ENCODE data around the gene SLC44A1.

Gene SLC44A1

DNA sequence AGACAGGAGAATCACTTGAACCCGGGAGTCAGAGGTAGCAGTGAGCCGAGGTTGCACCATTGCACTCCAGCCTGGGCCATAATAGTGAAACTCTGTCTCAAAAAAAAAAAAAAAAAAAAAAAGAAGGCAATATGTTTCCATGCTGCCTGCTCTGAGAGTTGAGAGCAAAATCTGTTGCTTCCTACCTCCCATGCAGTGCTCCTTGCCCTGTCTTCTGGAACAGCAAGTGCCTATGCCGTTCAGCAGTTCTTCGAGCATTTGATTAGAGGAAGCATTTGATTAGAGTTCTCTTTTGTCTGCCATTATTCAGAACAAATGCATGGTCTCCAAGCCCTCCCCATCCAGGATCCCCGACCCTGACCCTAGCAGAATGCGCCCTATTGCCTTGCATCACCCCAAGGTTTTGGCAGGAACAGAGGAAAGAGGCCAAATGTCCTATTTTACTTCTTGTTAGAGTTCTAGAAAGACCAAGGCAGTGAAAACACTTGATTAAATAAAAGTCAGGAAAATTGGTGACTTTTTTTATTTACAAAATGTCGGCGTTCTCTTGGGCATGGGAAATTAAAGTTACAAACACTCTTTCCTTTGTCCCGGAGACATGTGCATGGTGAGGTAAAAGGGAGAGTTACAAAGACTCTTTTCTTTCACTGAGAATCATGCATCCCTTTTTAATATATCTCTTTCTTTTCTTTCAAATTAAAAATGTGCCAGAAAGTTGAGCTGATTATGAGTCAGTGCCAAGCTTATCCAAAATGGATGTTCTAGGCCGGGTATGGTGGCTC is 175.6 kb downstream of the SLC44A1 start:
- in situ Hi-C loops (cut with MboI; ENCODE audit: low sequenced_read_pairs): loop anchor here (10.0 to 25.0 kb wide), 2 partner anchors 255 to 633 kb away; no protein-coding TSS in a partner anchor

DNA sequence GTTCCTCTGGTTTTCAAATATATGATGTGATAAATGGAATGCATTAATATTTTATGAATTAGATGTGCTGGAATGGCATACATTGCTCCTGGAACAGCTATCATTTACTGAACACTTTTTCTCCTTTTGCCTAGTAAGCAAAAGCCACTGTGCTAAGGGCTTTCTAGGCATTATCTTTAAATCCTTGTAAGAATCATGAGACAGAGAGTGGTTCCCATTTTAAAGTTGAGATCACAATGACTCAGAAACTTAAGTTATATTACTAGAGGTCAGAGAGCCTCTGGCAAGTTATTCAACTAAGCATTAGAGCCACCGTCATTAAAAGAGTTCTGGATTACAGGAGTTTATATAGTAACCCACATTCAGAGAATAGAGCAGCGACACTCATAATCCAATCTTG is 176.7 kb downstream of the SLC44A1 start:
- in situ Hi-C loops (cut with MboI; ENCODE audit: low sequenced_read_pairs): loop anchor here (25.0 kb wide), 1 partner anchor 634 kb away; no protein-coding TSS in a partner anchor

DNA sequence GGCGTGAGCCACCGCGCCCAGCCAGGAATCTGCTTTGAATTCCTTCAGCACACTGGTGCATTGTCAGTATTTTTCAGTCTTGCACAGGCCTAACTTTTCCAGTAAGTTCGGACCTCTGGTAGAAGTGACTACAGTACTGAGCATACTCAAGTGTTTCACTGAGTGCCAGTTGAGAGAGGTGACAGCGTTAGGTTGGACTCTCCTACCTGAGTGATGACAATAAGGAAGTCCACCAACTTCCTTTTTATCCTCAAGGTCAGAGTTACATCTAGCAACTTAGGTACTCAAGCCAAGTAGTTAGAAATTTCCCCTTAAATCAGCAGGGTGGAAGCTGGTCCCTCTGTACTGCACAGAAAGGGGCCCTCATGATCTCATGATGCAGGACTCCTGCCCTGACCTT is 177.4 kb downstream of the SLC44A1 start:
- in situ Hi-C loops (cut with MboI; ENCODE audit: low sequenced_read_pairs): loop anchor here (25.0 kb wide), 1 partner anchor 635 kb away; no protein-coding TSS in a partner anchor

DNA sequence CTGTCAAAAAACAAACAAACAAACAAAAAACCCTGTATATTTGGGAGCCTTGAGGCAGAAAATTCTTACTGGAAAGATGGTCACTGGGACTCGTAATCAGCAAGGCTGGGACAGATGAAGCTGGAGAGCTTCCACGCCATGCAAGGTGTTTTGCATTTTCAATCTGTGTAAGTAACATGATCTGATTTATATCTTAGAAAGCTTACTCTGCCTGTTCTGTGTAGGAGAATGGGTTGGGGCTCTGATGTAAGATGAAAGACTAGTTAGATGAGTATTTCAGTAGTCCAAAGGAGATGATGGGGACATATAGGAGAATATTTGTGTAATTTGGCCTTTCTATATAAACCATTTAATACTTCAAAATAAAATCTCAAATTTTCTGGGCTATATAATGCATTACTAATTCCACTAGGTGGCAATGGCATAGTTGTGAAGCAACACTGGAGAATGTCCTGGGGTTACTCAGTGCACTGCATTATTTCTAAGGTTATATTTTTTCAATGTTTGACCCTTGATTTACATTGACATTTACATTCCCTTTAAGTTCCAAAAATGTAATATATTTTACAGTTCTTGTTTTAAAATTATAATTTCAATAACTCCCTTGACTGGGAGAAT is 181.5 kb downstream of the SLC44A1 start:
- in situ Hi-C loops (cut with MboI; ENCODE audit: low sequenced_read_pairs): no loop called here

DNA sequence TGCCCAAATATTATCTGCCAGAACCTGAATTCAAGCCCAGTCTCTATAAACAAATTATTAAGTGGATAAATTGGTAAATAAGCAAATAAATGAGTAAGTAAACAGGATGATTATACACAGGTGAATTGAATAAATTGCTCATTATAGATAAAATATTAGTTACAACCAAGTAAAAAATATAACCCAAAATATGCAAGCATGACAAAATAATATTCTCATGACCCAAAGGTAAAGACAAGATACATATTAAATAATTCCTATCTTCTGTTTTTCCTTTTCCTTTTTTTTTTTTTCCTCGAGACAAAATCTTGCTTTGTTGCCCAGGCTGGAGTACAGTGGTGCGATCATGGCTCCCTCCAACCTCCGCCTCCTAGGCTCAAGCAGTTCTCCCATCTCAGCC is 182.2 kb downstream of the SLC44A1 start:
- in situ Hi-C loops (cut with MboI; ENCODE audit: low sequenced_read_pairs): no loop called here

DNA sequence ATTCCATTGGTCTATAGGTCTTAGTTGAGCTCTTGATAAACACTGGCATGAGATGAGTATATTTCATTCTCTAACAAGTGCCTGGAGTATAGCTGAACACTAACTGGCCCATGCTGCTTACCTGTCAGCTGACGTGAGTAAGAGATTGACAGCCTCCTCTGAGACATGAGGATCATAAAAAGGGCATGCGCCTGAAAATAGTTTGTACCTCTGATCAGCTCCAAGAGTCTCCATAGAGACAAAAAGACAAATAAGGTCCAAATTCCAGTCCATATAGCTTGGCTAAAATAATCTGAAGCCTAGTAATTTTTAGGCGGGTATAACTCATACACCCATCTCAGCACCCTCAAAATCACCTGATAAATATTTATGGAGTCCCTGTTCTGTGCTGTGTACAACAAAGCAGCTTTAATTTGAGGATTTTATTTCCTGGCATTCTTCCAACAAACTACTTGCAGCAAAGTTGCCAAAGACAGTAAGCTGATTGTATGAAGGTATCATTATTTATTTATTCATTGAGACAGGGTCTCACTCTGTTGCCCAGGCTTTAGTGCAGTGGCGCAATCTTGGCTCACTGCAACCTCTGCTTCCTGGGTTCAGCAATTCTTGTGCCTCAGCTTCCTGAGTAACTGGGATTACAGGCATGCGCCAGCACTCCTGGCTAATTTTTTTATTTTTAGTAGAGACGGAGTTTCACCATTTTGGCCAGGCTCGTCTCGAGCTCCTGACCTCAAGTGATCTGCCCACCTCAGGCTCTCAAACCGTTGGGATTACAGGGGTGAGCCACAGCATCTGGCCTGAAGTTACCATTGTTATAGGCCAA is 187.2 kb downstream of the SLC44A1 start:
- in situ Hi-C loops (cut with MboI; ENCODE audit: low sequenced_read_pairs): no loop called here

DNA sequence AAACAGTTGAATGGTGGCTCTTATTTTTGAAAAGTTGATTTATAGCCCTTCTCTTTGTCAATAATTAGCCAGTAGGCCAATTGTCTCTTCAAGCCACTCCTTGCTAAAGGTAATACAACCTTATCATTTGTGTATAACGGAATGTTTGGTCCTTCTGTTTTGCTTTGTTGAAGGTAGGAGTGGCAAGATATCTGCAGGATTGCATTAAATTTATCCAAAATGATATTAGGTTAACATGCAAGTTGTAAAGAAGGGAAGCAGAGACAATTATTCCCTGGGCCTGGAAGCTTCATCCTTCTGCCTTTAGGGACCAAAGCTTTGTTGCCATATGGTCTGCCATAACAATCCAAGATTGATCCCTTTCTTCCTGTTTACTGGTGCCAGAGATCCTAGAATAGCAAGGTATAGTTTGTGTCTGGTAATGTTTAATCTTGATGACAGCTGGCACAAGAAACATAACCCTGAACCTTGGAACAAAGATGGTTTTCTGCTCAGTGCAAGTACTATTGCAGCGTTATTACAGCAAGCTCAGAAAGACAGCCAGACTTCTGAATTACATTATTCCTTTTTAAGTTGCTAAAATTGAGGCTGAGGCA is 187.9 kb downstream of the SLC44A1 start:
- in situ Hi-C loops (cut with MboI; ENCODE audit: low sequenced_read_pairs): no loop called here

DNA sequence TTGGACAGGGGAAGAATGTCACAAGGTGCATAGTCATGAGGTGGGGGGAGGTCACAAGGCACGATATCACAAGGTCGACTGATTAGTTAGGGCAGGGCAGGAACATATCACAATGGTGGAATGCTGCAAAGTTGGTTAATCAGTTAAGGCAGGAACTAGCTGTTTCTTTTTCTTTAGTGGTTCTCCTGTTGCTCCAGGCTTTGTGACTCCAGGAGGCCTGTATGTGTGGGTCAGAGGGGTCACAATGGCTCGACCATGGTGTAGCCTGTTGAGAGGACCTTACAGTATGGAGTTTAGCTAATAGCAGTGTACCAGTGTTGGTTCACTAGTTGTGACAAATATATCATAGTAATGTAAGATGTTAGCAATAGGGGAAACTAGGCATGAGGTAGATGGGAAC is 191.0 kb downstream of the SLC44A1 start:
- in situ Hi-C loops (cut with MboI; ENCODE audit: low sequenced_read_pairs): no loop called here

DNA sequence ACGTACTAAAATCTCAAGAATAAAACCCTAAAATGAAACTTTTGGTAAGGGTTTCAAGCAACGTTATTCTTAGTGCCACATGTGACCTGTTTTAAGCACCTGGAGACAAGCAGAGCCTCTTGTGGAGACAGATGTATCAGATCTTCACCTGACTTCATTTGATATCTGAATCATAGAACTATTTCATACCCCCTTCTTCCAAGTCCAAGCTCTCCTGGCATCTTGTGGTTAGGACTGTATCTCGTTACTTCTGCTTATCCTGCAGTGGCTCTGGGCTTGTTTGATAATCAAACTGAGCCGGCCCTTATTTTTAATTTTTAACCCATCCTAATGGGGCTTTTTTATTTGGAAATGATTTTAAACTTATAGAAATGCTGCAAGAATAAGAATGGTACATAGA is 192.3 kb downstream of the SLC44A1 start:
- in situ Hi-C loops (cut with MboI; ENCODE audit: low sequenced_read_pairs): no loop called here

DNA sequence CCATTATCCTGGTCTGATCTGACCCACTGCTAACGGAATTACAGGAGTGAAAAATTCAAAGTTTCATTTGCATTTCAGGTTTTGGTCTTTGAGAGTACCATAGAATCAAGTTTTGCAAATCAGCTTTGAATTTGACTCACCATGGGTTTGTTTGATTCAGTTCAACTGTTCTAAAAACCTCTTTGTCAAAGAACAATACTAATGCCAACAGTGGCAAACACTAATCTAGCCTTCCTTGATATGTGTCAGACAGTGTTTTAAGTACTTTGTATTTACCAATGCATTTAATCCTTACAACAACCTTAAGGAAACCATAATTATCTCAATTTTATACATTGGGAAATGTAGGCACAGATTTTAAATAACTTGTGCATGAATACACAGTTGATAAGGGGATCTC is 193.3 kb downstream of the SLC44A1 start:
- in situ Hi-C loops (cut with MboI; ENCODE audit: low sequenced_read_pairs): no loop called here

DNA sequence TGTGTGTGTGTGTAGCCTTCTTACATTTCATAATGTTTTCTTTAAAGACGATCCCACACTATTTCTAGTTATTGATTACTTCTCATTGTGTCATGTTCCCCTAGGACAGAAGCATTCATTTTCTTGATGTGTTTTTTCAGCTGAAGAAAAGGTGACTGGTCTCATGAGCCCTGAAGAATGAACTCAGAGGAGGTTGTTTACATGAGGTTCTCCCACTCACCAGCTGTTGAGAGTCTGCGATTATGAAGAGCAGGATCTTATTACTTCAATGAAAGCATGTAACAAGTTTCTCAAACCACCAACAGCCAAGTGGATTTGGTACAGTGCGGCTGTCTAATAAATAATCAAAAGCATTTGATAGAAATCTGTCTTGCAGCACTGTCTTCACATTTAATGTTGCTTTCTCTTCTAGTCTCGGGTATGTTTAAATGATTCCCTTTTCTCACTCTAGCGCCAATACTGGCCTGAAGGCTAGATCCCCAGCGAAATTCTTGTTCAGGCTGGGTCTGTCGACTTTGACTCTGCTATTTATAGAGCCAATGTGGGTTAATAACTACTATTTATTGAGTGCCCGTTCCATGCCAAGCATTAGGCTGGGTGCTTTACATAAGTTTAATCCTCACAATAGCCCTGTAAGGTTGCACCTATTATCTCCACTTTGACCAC is 193.8 kb downstream of the SLC44A1 start:
- in situ Hi-C loops (cut with MboI; ENCODE audit: low sequenced_read_pairs): no loop called here

DNA sequence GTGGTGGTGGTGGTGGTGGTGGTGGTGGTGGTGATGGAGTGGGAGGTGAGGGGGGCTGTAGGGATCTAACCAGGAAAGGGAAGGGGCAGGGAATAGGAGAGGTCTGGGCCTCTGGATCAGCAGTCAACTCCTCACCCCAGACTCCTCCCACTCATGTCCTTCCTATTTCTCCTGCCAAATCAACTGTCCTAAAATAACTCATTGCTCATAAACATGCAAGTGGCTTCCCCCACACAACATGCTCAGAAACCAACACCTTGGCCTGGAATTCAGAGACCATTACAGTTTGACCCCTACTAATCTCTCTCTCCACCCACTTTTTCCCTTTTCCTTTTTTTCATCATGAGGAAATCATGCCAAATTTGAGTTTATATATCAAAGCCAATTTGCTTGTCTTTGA is 195.0 kb downstream of the SLC44A1 start:
- in situ Hi-C loops (cut with MboI; ENCODE audit: low sequenced_read_pairs): no loop called here

DNA sequence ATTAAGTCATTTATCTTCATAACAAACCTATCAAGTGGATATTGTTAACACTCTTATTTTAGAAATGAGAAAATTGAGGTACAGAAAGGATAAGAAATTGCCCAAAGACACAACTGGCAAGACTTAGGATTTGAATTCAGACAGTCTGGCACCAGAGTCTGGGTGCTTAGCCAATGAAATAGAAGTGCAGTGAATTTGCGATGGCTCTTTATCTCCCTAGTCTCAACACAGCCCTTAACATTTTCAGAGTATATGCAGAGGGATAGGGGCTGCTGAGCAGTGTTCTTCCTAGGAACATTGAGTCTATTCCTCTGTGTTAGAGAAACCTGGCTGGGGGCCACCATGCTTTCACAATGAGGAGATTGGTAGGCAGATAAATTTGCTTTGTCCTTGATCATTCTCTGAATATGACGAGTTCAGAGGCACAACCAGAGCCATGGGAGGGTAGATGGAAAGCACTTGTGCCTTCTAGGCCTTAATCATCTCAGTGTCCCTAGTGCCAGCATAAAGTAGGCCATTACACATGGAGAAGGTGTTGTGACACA is 197.2 kb downstream of the SLC44A1 start:
- in situ Hi-C loops (cut with MboI; ENCODE audit: low sequenced_read_pairs): no loop called here

DNA sequence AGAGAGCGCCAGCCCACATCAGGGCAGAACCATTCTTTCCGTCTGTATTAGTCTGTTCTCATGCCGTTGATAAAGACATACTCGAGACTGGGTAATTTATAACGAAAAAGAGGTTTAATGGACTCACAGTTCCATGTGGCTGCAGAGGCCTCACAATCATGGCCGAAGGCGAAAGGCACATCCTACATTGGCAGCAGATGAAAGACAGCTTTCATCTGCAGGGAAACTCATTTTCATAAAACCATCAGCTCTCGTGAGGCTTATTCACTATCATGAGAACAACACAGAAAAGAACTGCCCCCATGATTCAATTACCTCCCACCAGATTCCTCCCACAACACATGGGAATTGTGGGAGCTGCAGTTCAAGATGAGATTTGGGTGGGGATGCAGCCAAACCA is 198.7 kb downstream of the SLC44A1 start:
- in situ Hi-C loops (cut with MboI; ENCODE audit: low sequenced_read_pairs): no loop called here

DNA sequence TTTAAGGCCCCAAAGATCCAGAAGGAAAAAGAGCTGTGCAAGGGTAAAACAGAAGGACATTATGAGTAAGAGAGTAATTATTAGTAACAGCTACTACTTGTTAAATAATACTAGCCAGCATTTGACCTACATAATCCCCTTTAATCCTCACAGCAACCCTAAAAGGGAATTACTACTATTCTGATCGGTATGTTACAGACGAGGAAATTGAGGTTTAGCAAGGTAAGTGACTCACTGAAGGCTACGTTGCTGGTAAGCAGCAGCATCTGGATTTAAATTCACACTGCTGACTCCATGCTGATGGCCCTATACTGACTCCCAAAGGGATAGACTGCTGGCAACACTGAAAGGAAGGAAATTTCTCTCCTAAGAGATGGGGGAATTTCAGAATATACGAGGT is 199.7 kb downstream of the SLC44A1 start:
- in situ Hi-C loops (cut with MboI; ENCODE audit: low sequenced_read_pairs): no loop called here

DNA sequence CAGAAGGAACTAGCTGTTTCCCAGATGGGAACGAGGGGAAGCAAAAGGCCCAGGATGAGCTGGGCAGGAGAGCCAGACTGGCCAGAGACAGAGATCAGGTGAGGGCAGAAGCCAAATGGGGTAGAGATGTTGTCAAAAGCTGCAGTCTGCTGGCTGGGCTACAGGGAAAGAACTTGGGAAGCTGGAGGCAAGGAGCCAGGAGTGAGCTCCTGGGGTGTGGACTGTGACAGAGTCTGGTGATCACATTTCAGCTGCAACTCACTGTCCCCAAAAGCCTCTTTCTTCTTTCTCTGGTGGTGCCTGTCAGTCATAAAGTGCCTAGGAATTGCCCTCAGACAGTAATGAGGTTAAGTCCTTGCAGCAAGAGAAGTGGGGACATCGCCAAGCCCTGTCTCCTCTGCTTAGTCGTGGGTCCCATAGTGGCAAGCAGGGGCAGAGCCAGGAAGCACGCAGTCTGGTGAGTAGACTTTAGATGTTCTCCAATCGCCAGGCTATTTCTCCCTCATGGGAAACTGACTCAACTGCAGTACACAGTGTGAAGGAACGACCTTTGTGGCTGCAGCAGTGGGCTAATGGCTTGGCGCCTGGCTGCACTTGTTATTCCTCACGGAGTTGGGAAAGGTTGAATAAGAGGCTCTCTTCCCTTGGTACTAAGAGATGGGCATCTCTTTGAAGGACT is 200.9 kb downstream of the SLC44A1 start:
- in situ Hi-C loops (cut with MboI; ENCODE audit: low sequenced_read_pairs): no loop called here

DNA sequence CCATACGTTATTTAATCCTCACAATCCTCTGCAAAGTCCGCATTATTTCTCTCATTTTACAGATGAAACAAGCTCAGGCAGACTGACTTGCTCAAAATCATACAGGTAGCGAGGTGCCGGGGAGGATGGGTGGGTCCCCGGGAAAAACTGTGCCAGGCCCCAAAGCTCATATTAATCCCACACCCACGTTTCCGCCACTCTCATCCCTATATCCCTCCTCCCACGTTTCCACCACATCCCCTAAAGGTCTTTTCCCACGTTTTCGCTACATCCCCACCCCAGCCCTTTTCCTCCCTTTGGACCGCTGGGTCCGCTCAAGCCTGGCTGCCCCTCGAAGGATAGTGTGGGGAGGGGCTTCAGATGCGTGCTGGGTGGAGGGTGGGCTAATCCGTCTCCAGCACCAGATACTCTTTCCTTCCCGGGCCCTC is 202.9 kb downstream of the SLC44A1 start:
- in situ Hi-C loops (cut with MboI; ENCODE audit: low sequenced_read_pairs): no loop called here

DNA sequence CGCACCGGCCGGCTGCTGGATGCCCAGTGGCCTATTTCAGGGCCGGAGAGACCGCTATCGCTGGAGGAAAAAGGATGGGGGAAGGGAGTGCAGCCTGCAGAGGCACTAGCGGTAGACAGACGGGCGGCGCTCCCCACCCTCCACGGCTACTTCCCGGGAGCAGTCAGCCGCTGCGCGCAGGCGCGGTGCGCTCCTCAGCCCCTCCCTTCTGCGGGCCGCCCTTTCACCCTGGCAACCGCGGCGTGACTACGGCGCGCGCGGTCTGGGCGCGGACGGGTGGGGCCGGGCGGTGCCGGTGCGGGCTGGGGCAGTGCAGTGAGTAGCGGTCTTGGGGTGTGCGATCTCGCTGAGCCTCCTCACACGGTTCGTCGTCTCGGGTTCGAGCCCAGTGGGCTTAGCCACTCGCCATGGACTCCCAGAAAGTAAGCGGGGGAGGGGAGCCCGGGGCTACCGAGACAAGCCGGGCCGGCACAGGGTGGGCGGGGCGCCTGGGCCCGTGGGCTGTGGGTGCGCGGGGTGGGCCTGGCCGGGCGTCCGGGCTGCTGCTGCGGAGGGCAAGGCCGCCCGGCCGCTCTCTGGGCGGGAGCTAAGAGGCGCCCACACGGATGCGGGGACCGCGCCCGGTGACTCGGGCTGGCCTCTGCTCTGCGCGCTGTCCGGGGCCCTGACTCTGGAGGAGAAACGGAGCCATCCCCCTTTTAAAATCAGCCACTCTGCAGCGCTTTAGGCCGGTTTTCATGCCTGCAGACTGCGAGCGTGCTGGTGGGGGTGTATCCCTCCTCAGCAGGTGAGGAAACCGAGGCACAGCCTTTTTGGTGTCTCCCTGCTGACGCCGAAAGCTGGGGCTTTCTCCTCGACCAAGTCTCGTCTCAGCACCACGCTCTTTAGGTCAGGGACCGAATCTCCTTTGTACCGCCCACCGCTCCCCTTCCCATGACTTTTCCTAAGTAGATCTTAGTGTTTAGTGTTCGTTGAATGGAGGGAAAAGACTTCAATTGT is 203.7 kb downstream of the SLC44A1 start, which contains the start of gene FSD1L:
Gene FSD1L, plus strand, starts transcription at position 221 of the 999 bp plus-strand sequence. Its CDS starts 187 bp downstream, at position 408.
- in situ Hi-C loops (cut with MboI; ENCODE audit: low sequenced_read_pairs): no loop called here
